K562 treated with DMSO at 1 percent for 24 hours (cell line): ENCODE measurements around the gene HMBS. TPM values are rescaled to one million over a fixed set of nuclear protein-coding genes. Genes with fewer than 3 reads are reported as not detected.

Experiments used
- total RNA-seq: library from RNA; unstranded; fragments of 300-600 nt; gene quantifications from 2 replicates; pipeline ENCODE4 v1.2.3, GENCODE V29; 2022; ENCODE audit warnings: low read depth; ENCODE audit not compliant: insufficient read depth

The HMBS gene
- 60.8 and 72.6 TPM in 2 replicates for total RNA-seq

GRCh38 chr11:119084663-119085436 lies at the start of gene HMBS:
HMBS (plus strand) TSS chr11:119084881; CDS start chr11:119085034, 153 bp downstream.

DNA sequence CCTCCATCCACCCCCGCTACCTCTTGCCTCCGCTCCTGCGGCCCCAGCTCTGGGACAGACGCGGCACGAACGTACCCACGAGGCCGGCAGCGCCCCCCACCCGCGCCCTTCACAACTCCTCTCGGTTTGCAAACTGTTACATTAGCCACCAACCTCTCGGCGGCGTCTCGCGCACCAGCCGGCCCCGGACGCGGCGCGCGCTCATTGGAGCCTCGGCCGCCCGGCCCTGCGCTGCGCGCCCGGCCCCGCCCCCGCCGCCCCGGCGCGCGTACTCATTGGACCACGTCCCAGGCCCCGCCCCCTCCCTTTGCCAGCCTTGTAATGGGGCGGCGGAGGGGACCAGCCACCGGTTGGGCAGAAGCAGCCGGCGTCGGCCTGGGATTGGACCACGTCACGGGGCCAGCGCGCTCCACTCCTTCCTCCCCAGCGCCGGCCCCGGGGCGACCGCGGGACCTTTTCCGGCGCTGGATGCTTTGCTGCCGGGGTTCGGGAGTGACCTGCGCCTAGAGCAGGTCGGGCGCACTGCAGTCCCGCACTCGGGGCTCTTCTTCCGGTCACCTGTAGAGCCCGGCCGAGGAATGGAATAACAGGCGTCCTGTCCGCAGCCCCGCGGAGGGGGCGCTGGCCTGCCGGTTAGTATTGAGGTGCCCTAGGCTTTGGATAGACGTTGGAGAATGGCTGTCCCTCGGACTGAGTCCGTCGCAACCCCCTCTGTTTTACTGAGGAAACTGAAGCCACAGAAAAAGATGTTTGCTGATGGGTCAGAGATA lies 27.5 kb upstream of the HMBS start, which contains the start of gene HYOU1:
HYOU1 (minus strand) TSS at position 206 of the 770 bp plus-strand sequence. CDS start 1,045 bp downstream, outside the sequence.

DNA sequence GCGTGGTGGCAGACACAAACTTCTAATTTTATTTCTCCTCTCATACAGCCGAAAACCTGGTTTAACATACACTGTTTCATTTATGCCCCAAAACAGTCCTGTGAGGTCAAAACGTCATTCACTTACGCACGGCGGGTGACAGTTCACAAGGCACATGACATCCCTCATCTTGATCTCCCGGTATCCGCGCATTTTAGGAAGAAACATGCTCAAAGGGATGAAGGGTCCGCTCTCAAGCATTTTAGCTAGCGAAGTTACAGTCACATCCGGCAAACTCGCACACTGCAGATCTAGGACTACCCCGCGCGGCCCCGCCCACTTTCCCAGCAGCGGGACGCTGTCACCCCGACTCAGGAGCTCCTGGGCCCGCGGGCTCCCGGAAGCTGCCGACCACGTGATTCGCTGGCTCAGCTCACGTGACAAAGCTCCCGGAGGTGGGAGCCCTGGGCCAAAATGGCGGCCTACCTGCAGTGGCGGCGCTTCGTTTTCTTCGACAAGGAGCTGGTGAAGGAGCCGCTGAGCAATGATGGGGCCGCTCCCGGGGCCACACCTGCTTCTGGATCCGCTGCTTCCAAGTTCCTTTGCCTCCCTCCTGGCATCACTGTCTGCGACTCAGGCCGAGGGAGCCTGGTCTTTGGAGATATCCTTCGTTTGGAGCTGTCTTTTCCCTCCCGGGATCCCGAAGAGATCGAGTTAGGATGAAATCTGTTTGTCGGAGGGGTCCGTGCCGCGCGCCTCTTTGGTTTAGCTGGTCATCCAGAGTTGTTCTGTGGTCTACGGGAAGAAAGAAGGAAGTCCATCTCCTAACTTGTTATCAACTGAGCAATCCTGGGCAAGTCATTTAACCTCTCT lies 17.1 kb upstream of the HMBS start, which contains the start of gene VPS11:
VPS11 (plus strand) TSS at position 448 of the 852 bp plus-strand sequence; CDS start at position 454, 6 bp downstream.

GRCh38 chr11:119101759-119102423 lies 17.2 kb downstream of the HMBS start, which contains the start of gene DPAGT1:
DPAGT1 (minus strand) TSS chr11:119101853; CDS start chr11:119101655, 198 bp downstream.

DNA sequence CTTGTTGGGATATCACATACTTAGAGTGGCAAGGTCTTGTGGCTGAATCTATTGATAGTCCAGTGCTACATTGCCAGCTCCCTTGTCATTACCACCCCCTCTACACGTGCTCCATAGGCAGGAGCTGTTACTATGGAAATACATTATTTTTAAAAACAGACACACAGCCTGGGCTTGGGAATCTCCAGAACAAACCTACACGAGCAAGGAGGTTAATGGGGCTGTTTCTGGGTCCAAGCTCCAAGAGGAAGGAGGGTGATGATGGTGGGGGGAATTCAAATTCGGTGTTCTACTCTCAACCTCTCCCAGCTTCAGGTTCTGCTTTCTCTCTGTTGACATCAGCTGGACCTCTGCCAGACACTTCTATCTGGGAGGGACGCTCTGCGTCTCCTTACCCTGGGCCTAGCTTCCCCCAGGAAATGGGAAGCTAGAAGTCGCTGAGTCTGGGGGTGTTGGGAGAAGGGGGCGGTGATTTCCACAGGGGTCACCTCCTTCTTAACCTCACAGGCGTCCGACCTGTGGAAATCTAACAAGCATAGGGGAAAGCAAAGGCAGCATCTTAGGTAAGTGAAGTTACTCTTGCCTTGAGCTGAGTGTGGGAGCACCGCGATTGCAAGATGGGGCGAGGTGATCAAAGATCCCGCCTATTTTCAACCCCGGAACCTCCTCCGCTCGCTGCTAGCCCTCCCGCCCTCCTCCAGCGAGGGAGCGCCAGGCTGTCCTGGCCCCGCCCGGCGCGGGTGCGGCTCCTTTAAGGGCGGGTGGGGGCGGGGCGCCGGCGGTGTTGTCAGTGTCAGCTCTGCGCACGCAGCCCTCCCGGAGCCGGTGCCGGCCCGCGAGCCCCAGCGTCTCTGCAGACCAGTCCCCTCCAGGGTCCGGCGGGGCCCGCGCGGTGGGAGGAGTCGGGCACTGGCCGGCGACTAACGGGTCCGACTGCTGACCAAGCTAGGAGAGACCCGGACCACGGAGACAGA lies 22.2 kb downstream of the HMBS start, which contains the start of gene C2CD2L:
C2CD2L (plus strand) TSS at position 781 of the 974 bp plus-strand sequence. CDS start 398 bp downstream, outside the sequence.

DNA sequence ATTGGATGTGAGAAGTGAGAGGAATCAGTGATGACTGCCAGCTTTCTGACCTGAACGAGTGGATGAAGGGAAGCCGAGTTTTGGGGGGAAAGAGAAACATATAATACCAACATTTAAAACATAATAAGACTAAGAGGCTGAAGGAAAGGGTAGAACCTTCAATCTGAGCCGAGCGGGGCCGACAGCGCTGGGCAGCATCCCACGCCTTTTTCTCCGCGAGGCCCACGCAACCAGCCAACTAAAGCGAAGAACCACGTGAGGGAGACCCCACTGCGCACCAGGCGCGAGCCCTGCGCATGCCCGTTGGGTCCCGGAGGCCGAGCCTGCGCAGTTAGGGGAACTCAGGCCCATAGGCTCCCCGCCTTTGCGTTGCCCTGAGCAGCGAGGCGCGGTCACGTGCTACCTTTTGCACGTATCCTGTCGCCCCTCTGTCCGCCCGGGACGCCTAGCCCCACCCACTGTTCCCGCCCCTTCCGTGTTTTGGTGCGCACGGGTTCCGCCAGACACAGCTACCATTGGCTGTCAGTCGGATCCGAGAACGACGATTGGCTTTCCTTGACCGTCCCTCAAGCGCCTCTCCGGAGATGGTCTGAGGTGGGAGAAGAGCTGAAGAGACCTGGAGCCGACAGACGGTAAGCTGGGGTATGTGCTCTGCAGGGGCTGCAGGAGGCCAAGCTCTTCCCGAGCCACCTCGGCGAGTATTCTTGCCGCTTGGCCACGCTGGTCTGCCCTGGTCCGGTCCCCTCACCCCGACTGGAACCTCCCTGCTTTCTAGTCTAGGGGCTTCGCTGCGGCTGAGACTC lies 36.5 kb downstream of the HMBS start, which contains the start of gene HINFP:
HINFP (plus strand) TSS at position 573 of the 803 bp plus-strand sequence. CDS start 5,365 bp downstream, outside the sequence.

Other genes starting within 250 kb of the HMBS start
- not detected in 2 replicates for gene CXCR5, start 201.0 kb upstream of the HMBS start, total RNA-seq
- gene BCL9L, start 159.0 kb upstream of the HMBS start, total RNA-seq: 14.4 and 16.6 TPM in 2 replicates
- not detected in 2 replicates for gene UPK2, start 128.6 kb upstream of the HMBS start, total RNA-seq
- gene FOXR1, start 113.1 kb upstream of the HMBS start, total RNA-seq: not detected in 2 replicates
- gene CENATAC, start 86.7 kb upstream of the HMBS start, total RNA-seq: 9.1 and 9.2 TPM in 2 replicates
- 1,285 and 1,475 TPM in 2 replicates for gene RPS25, start 66.5 kb upstream of the HMBS start, total RNA-seq
- gene TRAPPC4, start 66.1 kb upstream of the HMBS start, total RNA-seq: 150 and 152 TPM in 2 replicates
- gene SLC37A4, start 54.0 kb upstream of the HMBS start, total RNA-seq: 44.9 and 46.7 TPM in 2 replicates
- gene HYOU1, start 27.7 kb upstream of the HMBS start, total RNA-seq: 171 and 174 TPM in 2 replicates
- 28.9 and 34.3 TPM in 2 replicates for gene VPS11, start 17.1 kb upstream of the HMBS start, total RNA-seq
- gene DPAGT1, start 17.0 kb downstream of the HMBS start, total RNA-seq: 43.3 and 51.9 TPM in 2 replicates
- 41.4 and 44.2 TPM in 2 replicates for gene C2CD2L, start 22.5 kb downstream of the HMBS start, total RNA-seq
- gene HINFP, start 36.7 kb downstream of the HMBS start, total RNA-seq: 25.6 and 31.5 TPM in 2 replicates
- not detected in 2 replicates for gene ABCG4, start 64.2 kb downstream of the HMBS start, total RNA-seq
- gene NLRX1, start 83.8 kb downstream of the HMBS start, total RNA-seq: 4.2 and 5.4 TPM in 2 replicates
- gene NHERF4, start 100.6 kb downstream of the HMBS start, total RNA-seq: not detected in 2 replicates
- gene CBL, start 121.5 kb downstream of the HMBS start, total RNA-seq: 10.6 and 13.0 TPM in 2 replicates
- 33.0 and 34.9 TPM in 2 replicates for gene MCAM, start 232.2 kb downstream of the HMBS start, total RNA-seq
- gene RNF26, start 249.6 kb downstream of the HMBS start, total RNA-seq: 69.1 and 69.4 TPM in 2 replicates